Neural progenitor cell (in vitro differentiated cells): ENCODE results near the gene CALCOCO2. TPM values are rescaled to one million over a fixed set of nuclear protein-coding genes. Genes with fewer than 3 reads are reported as not detected.
A peak's percentile ranks its signal among the peaks of the same experiment; 100 is the strongest.

Source experiments
- DNase-seq: peaks from one replicate; pipeline ENCODE4 v3.0.0-alpha.2; 2016; ENCODE audit warnings: low spot score
- H2AFZ ChIP-seq: fragments of 200-600 bp; sonication (generic); replicated peaks from 2 replicates; pipeline ENCODE4 v1.6.1; 2016; ENCODE audit warnings: antibody characterized with exemption
- H3F3A ChIP-seq: fragments of 200-600 bp; sonication (generic); 2 replicates; pipeline ENCODE4 v1.6.1; 2016; ENCODE audit warnings: antibody characterized with exemption, low read depth
- H3K27ac ChIP-seq: fragments of 200-600 bp; sonication (generic); 2 replicates; pipeline ENCODE4 v1.5.1; 2016; ENCODE audit warnings: mild to moderate bottlenecking
- H3K27me3 ChIP-seq: fragments of 200-600 bp; sonication (generic); 2 replicates; pipeline ENCODE4 v1.6.1; 2016; ENCODE audit warnings: mild to moderate bottlenecking, moderate library complexity
- H3K36me3 ChIP-seq: fragments of 200-600 bp; sonication (generic); 2 replicates; pipeline ENCODE4 v1.5.1; 2016
- H3K4me1 ChIP-seq: fragments of 200-600 bp; sonication (generic); 2 replicates; pipeline ENCODE4 v1.6.1; 2016; ENCODE audit warnings: mixed run types
- H3K4me2 ChIP-seq: fragments of 200-600 bp; sonication (generic); 2 replicates; pipeline ENCODE4 v1.6.1; 2016
- H3K4me3 ChIP-seq: fragments of 200-600 bp; sonication (generic); 2 replicates; pipeline ENCODE4 v1.5.1; 2016
- H3K79me2 ChIP-seq: fragments of 200-600 bp; sonication (generic); 2 replicates; pipeline ENCODE4 v1.6.1; 2016; ENCODE audit warnings: low read depth
- H3K9ac ChIP-seq: fragments of 200-600 bp; sonication (generic); 2 replicates; pipeline ENCODE4 v1.6.1; 2016
- H3K9me3 ChIP-seq: fragments of 200-600 bp; sonication (generic); 2 replicates; pipeline ENCODE4 v1.5.1; 2016; ENCODE audit warnings: low read depth
- H4K20me1 ChIP-seq: fragments of 200-600 bp; sonication (generic); 2 replicates; pipeline ENCODE4 v1.6.1; 2016; ENCODE audit warnings: low read depth
- H3K27ac Mint-ChIP-seq: 3 replicates; pipeline ENCODE4 v1.8.0; 2021; ENCODE audit warnings: mixed read lengths
- H3K27me3 Mint-ChIP-seq: 2 replicates; pipeline ENCODE4 v1.8.0; 2022; ENCODE audit warnings: low read depth, mild to moderate bottlenecking, inconsistent platforms, moderate library complexity, mixed read lengths; ENCODE audit not compliant: insufficient read depth
- H3K36me3 Mint-ChIP-seq: 3 replicates; pipeline ENCODE4 v1.8.0; 2021; ENCODE audit warnings: mixed read lengths
- H3K4me1 Mint-ChIP-seq: 3 replicates; pipeline ENCODE4 v1.8.0; 2021; ENCODE audit warnings: mixed read lengths
- H3K4me3 Mint-ChIP-seq: 3 replicates; pipeline ENCODE4 v1.8.0; 2021; ENCODE audit warnings: mild to moderate bottlenecking, moderate library complexity, mixed read lengths
- H3K9me3 Mint-ChIP-seq: 3 replicates; pipeline ENCODE4 v1.8.0; 2020; ENCODE audit warnings: mixed read lengths
- CTCF ChIP-seq: fragments of 200-600 bp; sonication (generic); IDR thresholded peaks from 2 replicates; pipeline ENCODE4 v1.5.1; 2017; ENCODE audit warnings: antibody characterized with exemption, mild to moderate bottlenecking
- EZH2 ChIP-seq: fragments of 200-600 bp; sonication (generic); IDR thresholded peaks from 2 replicates; pipeline ENCODE4 v1.6.1; 2017; ENCODE audit warnings: antibody characterized with exemption, mild to moderate bottlenecking, moderate library complexity
- EZH2phosphoT487 ChIP-seq: fragments of 200-600 bp; sonication (generic); IDR thresholded peaks from 2 replicates; pipeline ENCODE4 v1.6.1; 2017; ENCODE audit warnings: antibody characterized with exemption
- total RNA-seq: library from RNA; depleted of rRNA; stranded (reverse); fragments of >200 nt; gene quantifications from 2 replicates; pipeline ENCODE4 v1.2.3, GENCODE V29; 2015; ENCODE audit warnings: low replicate concordance

Gene CALCOCO2
- total RNA-seq, 1 donor from 2014 or later: 34.1 TPM

DNA sequence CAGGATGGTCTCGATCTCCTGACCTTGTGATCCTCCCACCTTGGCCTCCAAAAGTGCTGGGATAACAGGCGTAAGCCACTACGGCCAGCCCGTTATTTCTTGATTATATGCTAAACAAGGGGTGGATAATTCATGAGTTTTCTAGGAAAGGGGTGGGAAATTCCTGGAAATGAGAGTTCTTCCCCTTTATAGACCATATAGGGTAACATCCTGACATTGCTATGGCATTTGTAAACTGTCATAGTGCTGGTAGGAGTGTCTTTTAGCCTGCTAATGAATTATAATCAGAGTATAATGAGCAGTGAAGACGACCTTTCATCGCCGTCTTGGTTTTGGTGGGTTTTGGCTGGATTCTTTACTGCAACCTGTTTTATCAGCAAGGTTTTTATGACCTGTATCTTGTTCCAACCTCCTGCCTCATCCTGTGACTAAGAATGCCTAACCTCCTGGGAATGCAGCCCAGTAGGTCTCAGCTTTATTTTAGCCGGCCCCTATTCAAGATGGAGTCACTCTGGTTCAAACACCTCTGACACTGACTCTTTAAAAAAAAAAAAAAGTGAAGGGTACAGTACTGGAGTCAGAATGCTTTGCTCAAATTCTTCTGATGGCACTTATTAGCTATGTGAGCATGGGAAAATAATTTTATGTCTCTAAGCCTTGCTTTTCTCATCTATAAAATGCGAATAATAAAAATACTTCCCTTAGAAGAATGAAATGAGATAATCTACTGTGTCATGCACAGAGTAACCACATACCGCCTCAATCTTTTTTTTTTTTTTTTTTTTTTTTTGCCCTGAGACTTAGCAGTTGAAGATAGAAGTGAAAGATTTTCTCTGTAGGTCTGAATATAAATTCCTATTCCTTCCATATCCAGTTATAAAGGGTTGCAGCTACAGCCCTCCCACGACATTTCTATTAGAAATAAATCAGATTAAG, 5.1 kb upstream of the CALCOCO2 start:
- Histone ChIP-seq H3K79me2 (no peaks in the 10 kb centered on the region), H3K4me2 (no peak overlapping the region), H3K36me3 (no peaks in the 10 kb centered on the region), H3K27me3 (no peaks in the 10 kb centered on the region), H3K4me1 (no peaks in the 10 kb centered on the region), H3K27ac (no peak overlapping the region), H3K9ac (no peak overlapping the region), H3K4me3 (no peak overlapping the region), H2AFZ (peak overlapping the region; percentile 15), H3K9me3 (no peaks in the 10 kb centered on the region), H4K20me1 (no peaks in the 10 kb centered on the region), H3F3A (no peaks in the 10 kb centered on the region)
- Mint-ChIP-seq H3K9me3 (no peaks in the 10 kb centered on the region), H3K4me1 (no peaks in the 10 kb centered on the region), H3K36me3 (no peaks in the 10 kb centered on the region), H3K27ac (no peak overlapping the region), H3K4me3 (no peak overlapping the region), H3K27me3 (peaks cover 2% of the 10 kb centered on the region)
- no peak for TF ChIP-seq EZH2
- no peak for TF ChIP-seq EZH2phosphoT487
- no peak for TF ChIP-seq CTCF
- DNase-seq: no peak

- Histone ChIP-seq H3K9ac (no peak overlapping the region), H3K36me3 (no peaks in the 10 kb centered on the region), H2AFZ (peak overlapping the region; percentile 59), H3K4me1 (no peaks in the 10 kb centered on the region), H3K27me3 (no peaks in the 10 kb centered on the region), H3K4me2 (peak overlapping the region; percentile 79), H3K79me2 (no peaks in the 10 kb centered on the region), H4K20me1 (peaks cover 6% of the 10 kb centered on the region), H3K9me3 (no peaks in the 10 kb centered on the region), H3F3A (no peaks in the 10 kb centered on the region), H3K4me3 (peak overlapping the region; percentile 73), H3K27ac (no peak overlapping the region)
- DNase-seq: no peak
- H3K27me3 Mint-ChIP-seq: peaks cover 2% of the 10 kb centered on the region
- no peak overlapping the region for H3K27ac Mint-ChIP-seq
- no peaks in the 10 kb centered on the region for H3K36me3 Mint-ChIP-seq
- H3K4me1 Mint-ChIP-seq: peaks cover 3% of the 10 kb centered on the region
- no peaks in the 10 kb centered on the region for H3K9me3 Mint-ChIP-seq
- H3K4me3 Mint-ChIP-seq: peak overlapping the region; percentile 97
- TF ChIP-seq CTCF: no peak
- no peak for TF ChIP-seq EZH2
- TF ChIP-seq EZH2phosphoT487: no peak
Measured at GRCh38 chr17:48831549-48831883, 681 bp downstream of the CALCOCO2 start.

DNA sequence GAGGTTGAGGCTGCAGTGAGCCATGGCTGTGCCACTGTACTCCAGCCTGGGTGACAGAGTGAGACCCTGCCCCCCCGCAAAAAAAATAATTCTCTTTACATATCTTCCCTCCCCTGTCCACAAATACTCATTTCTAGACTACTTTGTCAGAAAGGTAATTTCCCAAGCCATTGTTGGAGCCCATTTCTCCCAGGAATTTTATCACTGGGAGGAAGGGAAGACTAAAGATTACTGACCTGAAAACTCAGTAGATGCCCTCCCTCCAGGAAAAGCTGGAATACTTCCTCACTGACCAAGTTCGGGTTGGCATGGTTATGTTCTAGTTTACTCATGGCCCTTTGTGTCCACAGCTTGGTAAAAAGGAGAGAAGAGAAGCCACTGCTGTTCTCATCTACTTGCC, 4.1 kb downstream of the CALCOCO2 start:
- H2AFZ ChIP-seq: no peak overlapping the region
- H3K4me3 Mint-ChIP-seq: no peak overlapping the region
- no peak for DNase-seq
- no peak overlapping the region for H3K27ac Mint-ChIP-seq
- no peaks in the 10 kb centered on the region for H3F3A ChIP-seq
- H4K20me1 ChIP-seq: peaks cover 6% of the 10 kb centered on the region
- H3K4me3 ChIP-seq: no peak overlapping the region
- H3K9me3 Mint-ChIP-seq: no peaks in the 10 kb centered on the region
- no peaks in the 10 kb centered on the region for H3K4me1 ChIP-seq
- no peak overlapping the region for H3K9ac ChIP-seq
- H3K9me3 ChIP-seq: no peaks in the 10 kb centered on the region
- no peaks in the 10 kb centered on the region for H3K79me2 ChIP-seq
- no peaks in the 10 kb centered on the region for H3K36me3 Mint-ChIP-seq
- no peak overlapping the region for H3K4me2 ChIP-seq
- no peaks in the 10 kb centered on the region for H3K27me3 ChIP-seq
- H3K27me3 Mint-ChIP-seq: peaks cover 2% of the 10 kb centered on the region
- peaks cover 7% of the 10 kb centered on the region for H3K4me1 Mint-ChIP-seq
- TF ChIP-seq EZH2phosphoT487 (no peak), EZH2 (no peak), CTCF (no peak)
- H3K27ac ChIP-seq: no peak overlapping the region
- H3K36me3 ChIP-seq: no peaks in the 10 kb centered on the region
